ENCODE data around the gene AKAP17A. TPM values are rescaled to one million over a fixed set of nuclear protein-coding genes. Genes with fewer than 3 reads are reported as not detected.

AKAP17A gene
- total RNA-seq (2022; extraction: Qiagen RNA extraction; ENCODE audit: low read depth) = 31.0 to 42.8 TPM (median 40.8 TPM) in 5 replicates

GRCh38 chrX:1591102-1591862 is at the start of gene AKAP17A:
TSS of gene AKAP17A (plus strand) at chrX:1591604. CDS start at chrX:1593463, 1,859 bp downstream.

GRCh38 chrX:1614927-1615326 is 23.5 kb downstream of the AKAP17A start, which contains the start of gene ASMT:
TSS of gene ASMT (plus strand) at chrX:1615059. CDS start at chrX:1615200, 141 bp downstream.

Other genes starting within 250 kb of the AKAP17A start
- gene SLC25A6, start 199.5 kb upstream of the AKAP17A start, total RNA-seq (2022; extraction: Qiagen RNA extraction; ENCODE audit: low read depth) = 416 to 485 TPM (median 446 TPM) in 5 replicates
- gene ASMTL, start 138.7 kb upstream of the AKAP17A start, total RNA-seq (2022; extraction: Qiagen RNA extraction; ENCODE audit: low read depth) = 17.8 to 19.5 TPM (median 18.2 TPM) in 5 replicates
- gene P2RY8, start 54.4 kb upstream of the AKAP17A start, total RNA-seq (2022; extraction: Qiagen RNA extraction; ENCODE audit: low read depth) = 0.01 to 0.03 TPM in 2 of 5 replicates, not detected in the others
- gene ASMT, start 23.5 kb downstream of the AKAP17A start, total RNA-seq (2022; extraction: Qiagen RNA extraction; ENCODE audit: low read depth) = 0.16 to 0.74 TPM (median 0.18 TPM) in 3 of 5 replicates, not detected in the others

Measured in A549 treated with CpdA at 1 μM for 4 hours (cell line).